HCT116 (cell line): Measurements from ENCODE around the gene FAM50A. TPM values are rescaled to one million over a fixed set of nuclear protein-coding genes. Genes with fewer than 3 reads are reported as not detected.

Experiments used
- ATAC-seq: fragments of 200-7000 bp; cut with Tn5 transposase; 2 replicates; pipeline ENCODE4 v1.9.1; 2020; ENCODE audit warnings: mild to moderate bottlenecking, moderate library complexity
- BruUV-seq: library from RNA; stranded (reverse); fragments of 400-500 nt; replicated peaks from 2 replicates; lab custom pipeline; 2021; lab: Mats Ljungman, UMichigan
- CTCF ChIA-PET: fragments of 300-600 bp; sonication (Branson Sonifier 250); formaldehyde crosslinking; loops from one replicate; lab custom pipeline; 2021; ENCODE audit warnings: antibody characterized with exemption; lab: Charles Lee
- POLR2A ChIA-PET: fragments of 300-600, 350-600 bp; sonication (Branson Sonifier 250); formaldehyde crosslinking; loops from one replicate; lab custom pipeline; 2021; ENCODE audit warnings: antibody characterized with exemption; lab: Charles Lee
- RAD21 ChIA-PET, 2 experiments: fragments of 300-600 bp; sonication (Branson Sonifier 250); formaldehyde crosslinking; loops; one replicate each; lab custom pipeline; 2023; ENCODE audit warnings: low total read pairs in 2 of 2; ENCODE audit not compliant: uncharacterized antibody in 2 of 2, unreplicated experiment in 2 of 2, low non-redundant PET in 1 of 2; lab: Charles Lee
- DNase-seq: peaks from one replicate; pipeline ENCODE4 v3.0.0-alpha.2; 2010; ENCODE audit warnings: low read depth, low spot score
- H2AFZ ChIP-seq: fragments of 200-600 bp; shearing (Covaris generic), sonication (generic); 2 replicates; pipeline ENCODE4 v1.6.1; 2017; ENCODE audit warnings: low read depth, mixed run types, mixed read lengths, antibody characterized with exemption, low read length; ENCODE audit not compliant: poor library complexity, severe bottlenecking
- H3K27ac ChIP-seq: 2 replicates; pipeline ENCODE4 v1.5.1; 2012; ENCODE audit warnings: low read depth, low read length
- H3K27me3 ChIP-seq: fragments of 200-600 bp; sonication (generic); 2 replicates; pipeline ENCODE4 v1.6.1; 2016; ENCODE audit warnings: mixed run types, low read length, mixed read lengths; ENCODE audit not compliant: insufficient read depth
- H3K36me3 ChIP-seq, 2 experiments: fragments of 200-500 bp in 1 of 2; fragments of 200-600 bp in 1 of 2; sonication (Bioruptor generic) in 1 of 2; sonication (generic) in 1 of 2; 2 replicates each; pipeline versions ENCODE4 v1.5.1 to v1.6.1; 2014 to 2016; ENCODE audit warnings: low read length in 2 of 2, inconsistent platforms in 1 of 2, mixed read lengths in 1 of 2, mixed run types in 1 of 2; ENCODE audit not compliant: insufficient read depth in 2 of 2, control insufficient read depth in 1 of 2
- H3K4me1 ChIP-seq, 2 experiments: fragments of 200-600 bp in 1 of 2; sonication (generic) in 1 of 2; 2 replicates each; pipeline versions ENCODE4 v1.5.1 to v1.6.1; 2012 to 2017; ENCODE audit warnings: low read length in 2 of 2, inconsistent platforms in 1 of 2, mild to moderate bottlenecking in 1 of 2, mixed read lengths in 1 of 2, mixed run types in 1 of 2, moderate library complexity in 1 of 2; ENCODE audit not compliant: insufficient read depth in 2 of 2, control insufficient read depth in 1 of 2
- H3K4me2 ChIP-seq: fragments of 200-600 bp; sonication (generic); 2 replicates; pipeline ENCODE4 v1.6.1; 2017; ENCODE audit warnings: mixed run types, low read length, mixed read lengths
- H3K4me3 ChIP-seq, 2 experiments: fragments of 200-600 bp in 1 of 2; sonication (generic) in 1 of 2; replicated peaks in 1 of 2; 2 replicates each; pipeline ENCODE4 v1.5.1; 2011 to 2016; ENCODE audit warnings: low read length in 2 of 2, control low read depth in 1 of 2, low read depth in 1 of 2, mild to moderate bottlenecking in 1 of 2, mixed read lengths in 1 of 2, mixed run types in 1 of 2
- H3K79me2 ChIP-seq: fragments of 200-600 bp; sonication (generic); 2 replicates; pipeline ENCODE4 v1.6.1; 2017; ENCODE audit warnings: mild to moderate bottlenecking, mixed run types, low read length, moderate library complexity, mixed read lengths; ENCODE audit not compliant: insufficient read depth
- H3K9ac ChIP-seq: fragments of 200-600 bp; sonication (generic); 2 replicates; pipeline ENCODE4 v1.6.1; 2016; ENCODE audit warnings: low read length, mixed read lengths
- H3K9me2 ChIP-seq: fragments of 200-600 bp; sonication (generic), shearing (Covaris generic); 2 replicates; pipeline ENCODE4 v1.6.1; 2017; ENCODE audit warnings: mixed run types, mild to moderate bottlenecking, moderate library complexity; ENCODE audit not compliant: insufficient read depth
- H3K9me3 ChIP-seq, 2 experiments: fragments of 200-500 bp in 1 of 2; fragments of 200-600 bp in 1 of 2; sonication (Bioruptor generic) in 1 of 2; sonication (generic) in 1 of 2; 2 replicates each; pipeline ENCODE4 v1.6.1; 2014 to 2017; ENCODE audit warnings: low read length in 2 of 2, mixed read lengths in 2 of 2, inconsistent platforms in 1 of 2, low read depth in 1 of 2, mild to moderate bottlenecking in 1 of 2, mixed run types in 1 of 2, moderate library complexity in 1 of 2; ENCODE audit not compliant: control insufficient read depth in 1 of 2, insufficient read depth in 1 of 2
- H4K20me1 ChIP-seq: fragments of 200-600 bp; sonication (generic), shearing (Covaris generic); 2 replicates; pipeline ENCODE4 v1.6.1; 2017; ENCODE audit warnings: mixed run types, mild to moderate bottlenecking, moderate library complexity; ENCODE audit not compliant: insufficient read depth
- CBX3 ChIP-seq: IDR thresholded peaks from 2 replicates; pipeline ENCODE4 v1.6.1; 2012; ENCODE audit warnings: low read depth
- EGR1 ChIP-seq: IDR thresholded peaks from 2 replicates; pipeline ENCODE4 v1.6.1; 2012; ENCODE audit warnings: low read depth
- EZH2 ChIP-seq: fragments of 200-600 bp; sonication (generic); IDR thresholded peaks from 2 replicates; pipeline ENCODE4 v1.6.1; 2017; ENCODE audit warnings: antibody characterized with exemption, mixed run types
- FOSL1 ChIP-seq: IDR thresholded peaks from 2 replicates; pipeline ENCODE4 v1.6.1; 2012; ENCODE audit warnings: low read depth
- JUND ChIP-seq: IDR thresholded peaks from 2 replicates; pipeline ENCODE4 v1.6.1; 2012
- RAD21 ChIP-seq: IDR thresholded peaks from 2 replicates; pipeline ENCODE4 v1.6.1; 2012; ENCODE audit warnings: low read depth, mild to moderate bottlenecking
- SIN3A ChIP-seq: IDR thresholded peaks from 2 replicates; pipeline ENCODE4 v1.6.1; 2012; ENCODE audit warnings: low read depth
- YY1 ChIP-seq: IDR thresholded peaks from 2 replicates; pipeline ENCODE4 v1.6.1; 2011; ENCODE audit warnings: low read length, low read depth, moderate library complexity, mild to moderate bottlenecking; ENCODE audit not compliant: insufficient replicate concordance; ENCODE audit errors: extremely low read depth
- ZFX ChIP-seq: fragments of 450-650 bp; IDR thresholded peaks from 2 replicates; pipeline ENCODE4 v1.6.1; 2017
- intact Hi-C: fragments of 100-400 bp; cut with micrococcal nuclease; formaldehyde crosslinking; loops from 2 replicates; pipeline ENCODE4 v1.10.0; 2022
- total RNA-seq: library from RNA; stranded (reverse); gene quantifications from one replicate; pipeline ENCODE4 v1.2.1, GENCODE V29; 2021; ENCODE audit not compliant: unreplicated experiment
- TF ChIP-seq, protein P1 (sequence below): IDR thresholded peaks from 2 replicates; pipeline ENCODE4 v1.6.1; 2012
- TF ChIP-seq, protein P2 (sequence below): IDR thresholded peaks from 2 replicates; pipeline ENCODE4 v1.6.1; 2012

The FAM50A gene
- total RNA-seq, 1 experiment from 2014 or later, result 46.5 TPM

DNA sequence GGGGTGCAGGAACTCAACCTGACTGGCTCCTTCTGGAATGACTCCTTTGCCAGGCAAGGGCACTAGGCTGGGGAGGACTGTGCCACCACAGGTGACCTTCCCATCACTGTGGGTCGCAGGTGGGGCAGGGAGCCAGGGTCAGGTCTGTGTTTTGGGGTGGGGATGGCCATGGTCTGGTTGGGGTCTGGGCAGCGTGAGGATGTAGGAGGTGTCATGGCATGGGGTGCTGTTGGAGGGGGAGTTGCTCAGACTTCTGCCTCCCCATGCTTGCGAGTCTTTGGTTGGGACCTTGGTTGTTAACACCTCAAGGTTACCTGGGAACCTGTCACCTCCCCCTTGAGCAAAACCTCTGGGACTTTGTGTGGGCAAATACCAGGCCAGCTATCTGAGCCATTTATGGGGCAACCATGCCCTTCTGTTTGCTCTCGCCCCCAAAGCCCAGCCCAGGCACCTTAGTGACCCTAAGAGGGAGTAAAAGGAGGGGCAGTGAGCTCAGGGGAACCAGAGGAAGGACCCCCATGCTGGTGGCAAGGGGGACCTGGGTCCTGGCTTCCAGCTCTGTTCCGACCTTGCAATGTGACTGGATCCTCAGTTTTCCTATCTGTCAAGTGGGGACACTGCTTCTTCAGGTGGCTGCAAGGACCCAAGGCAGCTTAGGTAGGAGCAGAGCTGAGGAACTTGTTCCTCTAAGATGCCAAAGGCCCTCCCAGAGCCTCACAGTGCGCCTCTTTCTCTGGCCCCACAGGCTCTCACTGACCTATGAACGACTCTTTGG, 9.4 kb upstream of the FAM50A start:
- Histone ChIP-seq H3K27ac (no peak overlapping the region), H3K36me3 (no peaks in the 10 kb centered on the region), H3K4me1 (peaks cover 3 to 15% of the 10 kb centered on the region in 2 experiments; a peak in 3 of 4 replicates), H3K9me2 (no peaks in the 10 kb centered on the region), H3K9me3 (no peaks in the 10 kb centered on the region), H3K4me3 (no peak overlapping the region), H3K27me3 (no peaks in the 10 kb centered on the region), H3K79me2 (peaks cover 23% of the 10 kb centered on the region), H3K9ac (no peak overlapping the region), H4K20me1 (no peaks in the 10 kb centered on the region), H3K4me2 (no peak overlapping the region), H2AFZ (no peak overlapping the region)
- CTCF ChIA-PET, result no interaction called here
- TF ChIP-seq EGR1 (no peak), FOSL1 (no peak), RAD21 (no peak), JUND (no peak), ZFX (no peak)
- TF ChIP-seq, protein P1, sequence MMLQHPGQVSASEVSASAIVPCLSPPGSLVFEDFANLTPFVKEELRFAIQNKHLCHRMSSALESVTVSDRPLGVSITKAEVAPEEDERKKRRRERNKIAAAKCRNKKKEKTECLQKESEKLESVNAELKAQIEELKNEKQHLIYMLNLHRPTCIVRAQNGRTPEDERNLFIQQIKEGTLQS, result no peak
- TF ChIP-seq, protein P2, sequence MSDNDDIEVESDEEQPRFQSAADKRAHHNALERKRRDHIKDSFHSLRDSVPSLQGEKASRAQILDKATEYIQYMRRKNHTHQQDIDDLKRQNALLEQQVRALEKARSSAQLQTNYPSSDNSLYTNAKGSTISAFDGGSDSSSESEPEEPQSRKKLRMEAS, result no peak
- no peak for ATAC-seq
- no peak for DNase-seq
- POLR2A ChIA-PET, result no interaction called here
- intact Hi-C loops, result no loop called here
- no TSS peak for BruUV-seq
- RAD21 ChIA-PET, result interaction anchor here in 1 of 2 experiments (0.5 kb wide), 1 partner anchor 20 kb away, joined by 3 read pairs; no protein-coding TSS in a partner anchor

DNA sequence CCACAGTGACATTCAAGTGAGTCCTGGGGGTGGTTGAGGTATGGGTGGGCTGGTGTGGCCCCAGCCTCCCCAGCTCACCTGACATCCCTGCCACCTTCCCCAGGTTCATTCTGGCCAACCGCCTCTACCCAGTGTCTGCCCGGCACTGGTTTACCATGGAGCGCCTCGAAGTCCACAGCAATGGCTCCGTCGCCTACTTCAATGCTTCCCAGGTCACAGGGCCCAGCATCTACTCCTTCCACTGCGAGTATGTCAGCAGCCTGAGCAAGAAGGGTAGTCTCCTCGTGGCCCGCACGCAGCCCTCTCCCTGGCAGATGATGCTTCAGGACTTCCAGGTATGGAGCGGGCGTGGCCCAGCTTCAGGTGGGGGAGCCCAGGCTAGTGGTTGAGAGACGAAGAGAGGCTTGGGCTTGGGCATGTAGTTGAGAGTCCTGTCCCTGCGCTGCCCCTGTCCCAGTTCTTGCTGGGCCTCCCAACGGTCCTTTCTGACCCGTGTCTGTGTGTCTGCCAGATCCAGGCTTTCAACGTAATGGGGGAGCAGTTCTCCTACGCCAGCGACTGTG, 8.7 kb upstream of the FAM50A start:
- DNase-seq (no peak), ATAC-seq (no peak)
- no TSS peak for BruUV-seq
- TF ChIP-seq YY1, result no peak
- TF ChIP-seq RAD21, result no peak
- TF ChIP-seq SIN3A, result no peak
- no peak for TF ChIP-seq EZH2
- no peak for TF ChIP-seq CBX3
- no peak for TF ChIP-seq EGR1
- no peak overlapping the region for H3K4me2 ChIP-seq
- no peak overlapping the region for H3K27ac ChIP-seq
- POLR2A ChIA-PET, result no interaction called here
- H3K9me3 ChIP-seq, result no peaks in the 10 kb centered on the region
- intact Hi-C loops, result no loop called here
- no peaks in the 10 kb centered on the region for H3K9me2 ChIP-seq
- no peaks in the 10 kb centered on the region for H4K20me1 ChIP-seq
- H3K27me3 ChIP-seq, result no peaks in the 10 kb centered on the region
- CTCF ChIA-PET, result interaction anchor here (0.8 kb wide), 1 partner anchor 10 kb away, joined by 4 read pairs; no protein-coding TSS in a partner anchor
- RAD21 ChIA-PET, result interaction anchor here in 1 of 2 experiments (0.5 kb wide), 1 partner anchor 21 kb away, joined by 3 read pairs; no protein-coding TSS in a partner anchor
- no peaks in the 10 kb centered on the region for H3K36me3 ChIP-seq
- H2AFZ ChIP-seq, result no peak overlapping the region
- no peak overlapping the region for H3K9ac ChIP-seq
- H3K4me3 ChIP-seq, result no peak overlapping the region
- peaks cover 28% of the 10 kb centered on the region for H3K79me2 ChIP-seq
- H3K4me1 ChIP-seq, result peaks cover 3 to 13% of the 10 kb centered on the region in 2 experiments; a peak in 2 of 4 replicates
